ENCODE data around the gene MED29. TPM values are rescaled to one million over a fixed set of nuclear protein-coding genes. Genes with fewer than 3 reads are reported as not detected.

Gene MED29
- total RNA-seq, 1 experiment from 2014 or later: 32.0 TPM

GRCh38 chr19:39372941-39373340 is 18.2 kb upstream of the MED29 start:
- BruUV-seq (replicated peaks): no TSS peak
- TF ChIP-seq EZH2phosphoT487 (IDR thresholded peaks at IDR 0.05; ENCODE audit: borderline replicate concordance) (no peak), RAD21 (IDR thresholded peaks at IDR 0.05; ENCODE audit: low read depth) (no peak), SRF (IDR thresholded peaks at IDR 0.05; ENCODE audit: low read depth) (no peak), SP1 (IDR thresholded peaks at IDR 0.05; ENCODE audit: low read depth) (no peak), ZNF274 (IDR thresholded peaks at IDR 0.05; ENCODE audit: low read depth, low read length) (no peak)

DNA sequence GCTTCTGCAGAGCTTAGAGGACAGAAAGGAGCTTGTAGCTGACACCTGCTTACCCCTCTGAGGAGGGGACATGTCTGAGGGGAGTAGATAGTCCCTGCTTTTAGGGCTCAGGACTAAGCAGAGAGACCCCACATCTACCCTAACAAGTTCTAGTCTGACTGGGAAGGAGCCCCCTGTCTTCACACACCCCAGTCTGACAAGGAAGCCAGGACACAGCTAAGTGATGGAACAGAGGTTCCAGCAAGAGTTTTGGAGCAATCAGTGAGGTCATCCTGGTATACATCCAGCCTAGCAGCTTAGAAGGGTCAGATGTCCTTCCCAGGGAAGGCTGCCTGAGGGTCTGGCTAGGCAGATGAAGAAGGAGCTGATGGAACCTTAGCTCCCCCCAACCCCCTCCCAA is 15.2 kb upstream of the MED29 start:
- RAD21 ChIA-PET (ENCODE audit: low non-redundant PET in 1 of 2, low total read pairs in 2 of 2, uncharacterized antibody in 2 of 2, unreplicated experiment in 2 of 2): no interaction called here

More at GRCh38 chr19:39372941-39373340, 18.2 kb upstream of the MED29 start:
- H3K4me2 ChIP-seq (ENCODE audit: low read length): no peak overlapping the region
- H3K27ac ChIP-seq (ENCODE audit: low read depth, low read length): no peak overlapping the region
- ChIA-PET POLR2A (no interaction called here), RAD21 (ENCODE audit: low non-redundant PET in 1 of 2, low total read pairs in 2 of 2, uncharacterized antibody in 2 of 2, unreplicated experiment in 2 of 2) (no interaction called here), CTCF (no interaction called here)
- H3K4me1 ChIP-seq (ENCODE audit: control insufficient read depth in 1 of 2, insufficient read depth in 2 of 2, low read length in 2 of 2): no peaks in the 10 kb centered on the region
- intact Hi-C loops (cut with micrococcal nuclease): no loop called here
- H4K20me1 ChIP-seq (ENCODE audit: insufficient read depth): no peaks in the 10 kb centered on the region
- peaks cover 39 to 66% of the 10 kb centered on the region in 2 experiments for H3K36me3 ChIP-seq (ENCODE audit: control insufficient read depth in 1 of 2, insufficient read depth in 2 of 2, low read length in 2 of 2)
- H3K79me2 ChIP-seq (ENCODE audit: insufficient read depth, low read length): no peaks in the 10 kb centered on the region
- ATAC-seq (no peak), DNase-seq (ENCODE audit: low read depth, low spot score) (no peak)
- H3K9me3 ChIP-seq (ENCODE audit: control insufficient read depth in 1 of 2, insufficient read depth in 1 of 2, low read depth in 1 of 2, low read length in 2 of 2): no peaks in the 10 kb centered on the region
- H3K27me3 ChIP-seq (ENCODE audit: insufficient read depth, low read length): no peaks in the 10 kb centered on the region
- H3K4me3 ChIP-seq (replicated peaks in 1 of 2; ENCODE audit: low read depth in 1 of 2, low read length in 2 of 2): no peak overlapping the region
- no peak overlapping the region for H2AFZ ChIP-seq (ENCODE audit: low read depth, low read length, poor library complexity, severe bottlenecking)
- no peaks in the 10 kb centered on the region for H3K9me2 ChIP-seq (ENCODE audit: insufficient read depth)
- H3K9ac ChIP-seq (ENCODE audit: low read length): no peak overlapping the region

More for the DNA sequence above, 15.2 kb upstream of the MED29 start:
- ATAC-seq: no peak
- no peaks in the 10 kb centered on the region for H3K4me1 ChIP-seq (ENCODE audit: control insufficient read depth in 1 of 2, insufficient read depth in 2 of 2, low read length in 2 of 2)
- no peaks in the 10 kb centered on the region for H3K79me2 ChIP-seq (ENCODE audit: insufficient read depth, low read length)
- BruUV-seq (replicated peaks): no TSS peak
- ChIA-PET CTCF (no interaction called here), POLR2A (interaction anchor here (1.1 kb wide), 1 partner anchor 15 kb away, joined by 4 read pairs; the partner anchor contains the start of genes MED29 and PAF1)
- no peak for DNase-seq (ENCODE audit: low read depth, low spot score)
- H3K9me2 ChIP-seq (ENCODE audit: insufficient read depth): no peaks in the 10 kb centered on the region
- no peaks in the 10 kb centered on the region for H4K20me1 ChIP-seq (ENCODE audit: insufficient read depth)
- no peak for TF ChIP-seq CEBPB (IDR thresholded peaks at IDR 0.05; ENCODE audit: low read depth)
- TF ChIP-seq, protein P1, sequence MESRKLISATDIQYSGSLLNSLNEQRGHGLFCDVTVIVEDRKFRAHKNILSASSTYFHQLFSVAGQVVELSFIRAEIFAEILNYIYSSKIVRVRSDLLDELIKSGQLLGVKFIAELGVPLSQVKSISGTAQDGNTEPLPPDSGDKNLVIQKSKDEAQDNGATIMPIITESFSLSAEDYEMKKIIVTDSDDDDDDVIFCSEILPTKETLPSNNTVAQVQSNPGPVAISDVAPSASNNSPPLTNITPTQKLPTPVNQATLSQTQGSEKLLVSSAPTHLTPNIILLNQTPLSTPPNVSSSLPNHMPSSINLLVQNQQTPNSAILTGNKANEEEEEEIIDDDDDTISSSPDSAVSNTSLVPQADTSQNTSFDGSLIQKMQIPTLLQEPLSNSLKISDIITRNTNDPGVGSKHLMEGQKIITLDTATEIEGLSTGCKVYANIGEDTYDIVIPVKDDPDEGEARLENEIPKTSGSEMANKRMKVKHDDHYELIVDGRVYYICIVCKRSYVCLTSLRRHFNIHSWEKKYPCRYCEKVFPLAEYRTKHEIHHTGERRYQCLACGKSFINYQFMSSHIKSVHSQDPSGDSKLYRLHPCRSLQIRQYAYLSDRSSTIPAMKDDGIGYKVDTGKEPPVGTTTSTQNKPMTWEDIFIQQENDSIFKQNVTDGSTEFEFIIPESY (IDR thresholded peaks at IDR 0.05; ENCODE audit: extremely low read depth, insufficient replicate concordance, low read length): no peak
- TF ChIP-seq SIN3A (IDR thresholded peaks at IDR 0.05; ENCODE audit: low read depth): no peak
- TF ChIP-seq TCF7L2 (IDR thresholded peaks at IDR 0.05; ENCODE audit: borderline replicate concordance, extremely low read depth, insufficient read depth, insufficient read length): no peak
- TF ChIP-seq, protein P2, sequence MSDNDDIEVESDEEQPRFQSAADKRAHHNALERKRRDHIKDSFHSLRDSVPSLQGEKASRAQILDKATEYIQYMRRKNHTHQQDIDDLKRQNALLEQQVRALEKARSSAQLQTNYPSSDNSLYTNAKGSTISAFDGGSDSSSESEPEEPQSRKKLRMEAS (IDR thresholded peaks at IDR 0.05): no peak
- no peak for TF ChIP-seq POLR2AphosphoS5 (IDR thresholded peaks at IDR 0.05; ENCODE audit: low read depth, low read length)
- TF ChIP-seq ZFX (IDR thresholded peaks at IDR 0.05): no peak
- no peak overlapping the region for H3K4me3 ChIP-seq (replicated peaks in 1 of 2; ENCODE audit: low read depth in 1 of 2, low read length in 2 of 2)
- no peaks in the 10 kb centered on the region for H3K27me3 ChIP-seq (ENCODE audit: insufficient read depth, low read length)
- H3K9me3 ChIP-seq (ENCODE audit: control insufficient read depth in 1 of 2, insufficient read depth in 1 of 2, low read depth in 1 of 2, low read length in 2 of 2): no peaks in the 10 kb centered on the region
- peaks cover 51 to 58% of the 10 kb centered on the region in 2 experiments for H3K36me3 ChIP-seq (ENCODE audit: control insufficient read depth in 1 of 2, insufficient read depth in 2 of 2, low read length in 2 of 2)
- no peak overlapping the region for H2AFZ ChIP-seq (ENCODE audit: low read depth, low read length, poor library complexity, severe bottlenecking)
- no peak overlapping the region for H3K27ac ChIP-seq (ENCODE audit: low read depth, low read length)
- no peak overlapping the region for H3K9ac ChIP-seq (ENCODE audit: low read length)
- intact Hi-C loops (cut with micrococcal nuclease): no loop called here
- no peak overlapping the region for H3K4me2 ChIP-seq (ENCODE audit: low read length)
